OCI-LY1 (cell line): Measurements from ENCODE around the gene AGAP3.

Experiments
- H2AFZ ChIP-seq: fragments of 200-600 bp; sonication (generic), shearing (Covaris generic); 2 replicates; pipeline ENCODE4 v1.6.0; 2014; ENCODE audit warnings: antibody characterized with exemption, mild to moderate bottlenecking, low read length
- H3F3A ChIP-seq: fragments of 200-600 bp; sonication (generic), shearing (Covaris generic); 2 replicates; pipeline ENCODE4 v1.6.0; 2014; ENCODE audit warnings: mild to moderate bottlenecking, antibody characterized with exemption, low read length, moderate library complexity; ENCODE audit not compliant: insufficient read depth
- H3K27ac ChIP-seq: fragments of 200-600 bp; sonication (generic); 2 replicates; pipeline ENCODE4 v1.5.1; 2014; ENCODE audit warnings: low read length, mixed run types, mild to moderate bottlenecking, low read depth; ENCODE audit not compliant: poor library complexity, severe bottlenecking
- H3K27me3 ChIP-seq: fragments of 200-600 bp; sonication (generic); 2 replicates; pipeline ENCODE4 v1.6.0; 2014; ENCODE audit warnings: antibody characterized with exemption, mild to moderate bottlenecking, low read length, moderate library complexity; ENCODE audit not compliant: insufficient read depth
- H3K36me3 ChIP-seq: fragments of 200-600 bp; sonication (generic); 2 replicates; pipeline ENCODE4 v1.6.1; 2014; ENCODE audit warnings: mild to moderate bottlenecking, antibody characterized with exemption, low read length, moderate library complexity, mixed read lengths; ENCODE audit not compliant: insufficient read depth
- H3K4me1 ChIP-seq: fragments of 200-600 bp; sonication (generic); 2 replicates; pipeline ENCODE4 v1.5.1; 2014; ENCODE audit warnings: mild to moderate bottlenecking, low read length, moderate library complexity; ENCODE audit not compliant: insufficient read depth, severe bottlenecking
- H3K4me2 ChIP-seq: fragments of 200-600 bp; sonication (generic), shearing (Covaris generic); 2 replicates; pipeline ENCODE4 v1.6.1; 2014; ENCODE audit warnings: low read length
- H3K4me3 ChIP-seq: fragments of 200-600 bp; sonication (generic); 2 replicates; pipeline ENCODE4 v1.5.1; 2014; ENCODE audit warnings: low read length, low read depth, mild to moderate bottlenecking, mixed read lengths; ENCODE audit not compliant: poor library complexity, severe bottlenecking
- H3K79me2 ChIP-seq: fragments of 200-600 bp; shearing (Covaris generic); 2 replicates; pipeline ENCODE4 v1.6.1; 2016; ENCODE audit warnings: mixed run types, low read length, mixed read lengths; ENCODE audit not compliant: insufficient read depth
- H3K9ac ChIP-seq: fragments of 200-600 bp; sonication (generic), shearing (Covaris generic); 2 replicates; pipeline ENCODE4 v1.6.1; 2014; ENCODE audit warnings: mild to moderate bottlenecking, low read length, mixed read lengths
- H3K9me2 ChIP-seq: fragments of 200-600 bp; sonication (generic), shearing (Covaris generic); 2 replicates; pipeline ENCODE4 v1.6.1; 2014; ENCODE audit warnings: low read depth, mild to moderate bottlenecking, low read length, mixed read lengths
- H3K9me3 ChIP-seq: fragments of 200-600 bp; shearing (Covaris generic); 2 replicates; pipeline ENCODE4 v1.6.1; 2014; ENCODE audit warnings: low read length, mixed read lengths
- H4K20me1 ChIP-seq: fragments of 200-600 bp; sonication (generic), shearing (Covaris generic); 2 replicates; pipeline ENCODE4 v1.6.0; 2016; ENCODE audit warnings: mild to moderate bottlenecking, low read length; ENCODE audit not compliant: insufficient read depth
- CTCF ChIP-seq: fragments of 200-600 bp; sonication (generic), shearing (Covaris generic); IDR thresholded peaks from 2 replicates; pipeline ENCODE4 v1.5.1; 2017; ENCODE audit warnings: mild to moderate bottlenecking, antibody characterized with exemption, low read length, moderate library complexity, mixed read lengths
- EZH2 ChIP-seq: fragments of 200-600 bp; sonication (generic), shearing (Covaris generic); IDR thresholded peaks from 2 replicates; pipeline ENCODE4 v1.8.0; 2017; ENCODE audit warnings: borderline replicate concordance, mixed run types, mild to moderate bottlenecking, antibody characterized with exemption, low read length, moderate library complexity, mixed read lengths

The AGAP3 gene

GRCh38 chr7:151083824-151084160 lies 2.5 kb upstream of the AGAP3 start:
- Histone ChIP-seq H2AFZ (0 out of 2 replicates have a peak overlapping the region, but pooled peaks have one; percentile 44), H3K4me1 (peaks cover 55% of the 10 kb centered on the region), H3K9ac (peak overlapping the region; percentile 92; the same call in 1 of the 2 replicates)

GRCh38 chr7:151085329-151085690 lies 965 bp upstream of the AGAP3 start:
- Histone ChIP-seq H3K4me3 (peak overlapping the region; percentile 64), H3K79me2 (no peaks in the 10 kb centered on the region), H3K9me3 (no peaks in the 10 kb centered on the region), H3K27me3 (peaks cover 16% of the 10 kb centered on the region), H3K4me1 (peaks cover 42% of the 10 kb centered on the region), H3K9me2 (no peaks in the 10 kb centered on the region), H3K36me3 (no peaks in the 10 kb centered on the region), H3K9ac (no peak overlapping the region; the same call in 1 of the 2 replicates), H4K20me1 (no peaks in the 10 kb centered on the region), H3F3A (no peaks in the 10 kb centered on the region; the same call in none of the 2 replicates), H3K4me2 (peak overlapping the region; percentile 77; the same call in 1 of the 2 replicates), H2AFZ (no peak overlapping the region), H3K27ac (no peak overlapping the region)
- TF ChIP-seq EZH2 (no peak), CTCF (no peak)

More at GRCh38 chr7:151083824-151084160, 2.5 kb upstream of the AGAP3 start:
- H3K4me2 ChIP-seq = peak overlapping the region; percentile 90
- no peaks in the 10 kb centered on the region; the same call in none of the 2 replicates for H3F3A ChIP-seq
- peaks cover 16% of the 10 kb centered on the region for H3K27me3 ChIP-seq
- H3K9me2 ChIP-seq = no peaks in the 10 kb centered on the region
- H4K20me1 ChIP-seq = no peaks in the 10 kb centered on the region
- TF ChIP-seq CTCF (no peak), EZH2 (no peak)
- H3K9me3 ChIP-seq = no peaks in the 10 kb centered on the region
- H3K36me3 ChIP-seq = no peaks in the 10 kb centered on the region; the same call in 1 of the 2 replicates
- no peaks in the 10 kb centered on the region for H3K79me2 ChIP-seq
- peak overlapping the region; percentile 82 for H3K4me3 ChIP-seq
- H3K27ac ChIP-seq = no peak overlapping the region

GRCh38 chr7:151086802-151087244 lies 548 bp downstream of the AGAP3 start:
- no peaks in the 10 kb centered on the region; the same call in none of the 2 replicates for H3F3A ChIP-seq
- H3K4me3 ChIP-seq = peak overlapping the region; percentile 57
- H3K36me3 ChIP-seq = no peaks in the 10 kb centered on the region
- no peaks in the 10 kb centered on the region for H3K9me3 ChIP-seq
- peaks cover 16% of the 10 kb centered on the region for H3K27me3 ChIP-seq
- H3K4me1 ChIP-seq = peaks cover 32% of the 10 kb centered on the region
- no peak overlapping the region for H3K27ac ChIP-seq
- TF ChIP-seq CTCF (no peak), EZH2 (no peak)
- H3K9ac ChIP-seq = peak overlapping the region; percentile 29; the same call in 1 of the 2 replicates
- H3K4me2 ChIP-seq = peak overlapping the region; percentile 65
- H3K79me2 ChIP-seq = no peaks in the 10 kb centered on the region
- H3K9me2 ChIP-seq = no peaks in the 10 kb centered on the region
- H4K20me1 ChIP-seq = no peaks in the 10 kb centered on the region
- H2AFZ ChIP-seq = no peak overlapping the region
